ENCODE measurements around the gene IL2RA.

Gene IL2RA

GRCh38 chr10:6037422-6037821, 24.7 kb downstream of the IL2RA start:
- no peak for DNase-seq

GRCh38 chr10:6036861-6037321, 25.3 kb downstream of the IL2RA start:
- DNase-seq, result no peak

GRCh38 chr10:6035931-6036575, 26.1 kb downstream of the IL2RA start:
- DNase-seq, result no peak

- no peak for DNase-seq
Observed at GRCh38 chr10:6035101-6035834, 26.9 kb downstream of the IL2RA start.

DNA sequence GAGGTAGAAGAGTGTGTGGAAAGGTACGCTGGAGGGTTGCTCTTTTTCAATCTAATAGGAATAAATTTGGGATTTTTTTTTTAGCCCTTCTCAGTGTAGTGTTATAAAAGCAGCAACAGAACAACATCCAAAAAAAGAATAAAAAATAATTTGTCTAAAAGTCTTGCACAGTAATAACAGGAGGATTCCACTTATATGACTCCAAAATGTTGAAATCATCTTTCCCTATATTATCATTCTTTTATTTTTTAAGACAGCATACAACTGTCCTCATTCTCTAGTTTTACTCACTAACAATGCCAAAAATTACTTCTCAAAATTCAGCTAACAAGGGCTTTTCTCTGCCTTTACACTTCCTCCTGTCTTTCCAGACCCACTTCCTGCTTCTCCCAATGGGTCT, 27.8 kb downstream of the IL2RA start:
- DNase-seq, result no peak

- no peak for DNase-seq
Observed at GRCh38 chr10:6033954-6034353, 28.2 kb downstream of the IL2RA start.

DNA sequence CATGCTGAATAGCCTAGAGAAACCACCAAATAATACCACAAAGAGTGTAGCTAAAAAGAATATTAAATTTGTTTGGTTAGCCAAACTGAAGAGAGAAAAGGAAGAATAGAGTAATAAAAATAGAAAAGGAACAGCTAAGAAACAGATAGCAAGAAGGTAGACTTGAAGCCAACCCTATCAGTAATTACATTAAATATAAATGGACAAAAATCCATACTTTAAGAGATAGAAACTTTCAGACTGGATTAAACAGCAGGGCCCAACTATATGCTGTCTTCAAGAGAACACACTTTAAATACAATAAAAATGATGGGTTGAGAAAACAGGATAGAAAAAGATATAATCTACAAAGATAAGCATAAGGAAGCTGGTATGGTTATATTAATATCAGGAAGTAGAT, 31.2 kb downstream of the IL2RA start:
- DNase-seq, result no peak

GRCh38 chr10:6030217-6030616, 31.9 kb downstream of the IL2RA start:
- DNase-seq, result no peak

DNA sequence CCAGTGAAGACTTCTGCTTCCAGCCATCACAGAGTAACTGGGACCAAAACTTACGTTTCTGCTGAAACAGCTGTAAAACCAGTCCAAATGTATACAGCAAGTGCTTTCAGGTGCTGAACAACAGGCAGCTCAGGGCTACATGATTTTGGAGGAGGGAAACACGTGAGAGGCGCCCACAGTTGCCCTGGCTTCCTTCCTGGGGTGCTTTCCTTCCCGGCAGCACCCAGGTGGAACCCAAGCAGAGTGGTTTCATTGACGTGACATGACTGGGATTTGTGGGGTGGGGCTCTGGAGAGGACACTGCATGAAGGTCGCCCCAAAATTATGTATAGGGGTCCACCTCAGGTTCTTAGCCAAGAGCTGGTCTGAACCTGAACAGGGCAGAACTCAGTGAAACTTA, 34.2 kb downstream of the IL2RA start:
- no peak for DNase-seq

GRCh38 chr10:6025683-6026255, 36.4 kb downstream of the IL2RA start:
- DNase-seq, result no peak

GRCh38 chr10:6024334-6024682, 37.9 kb downstream of the IL2RA start:
- DNase-seq, result no peak

DNA sequence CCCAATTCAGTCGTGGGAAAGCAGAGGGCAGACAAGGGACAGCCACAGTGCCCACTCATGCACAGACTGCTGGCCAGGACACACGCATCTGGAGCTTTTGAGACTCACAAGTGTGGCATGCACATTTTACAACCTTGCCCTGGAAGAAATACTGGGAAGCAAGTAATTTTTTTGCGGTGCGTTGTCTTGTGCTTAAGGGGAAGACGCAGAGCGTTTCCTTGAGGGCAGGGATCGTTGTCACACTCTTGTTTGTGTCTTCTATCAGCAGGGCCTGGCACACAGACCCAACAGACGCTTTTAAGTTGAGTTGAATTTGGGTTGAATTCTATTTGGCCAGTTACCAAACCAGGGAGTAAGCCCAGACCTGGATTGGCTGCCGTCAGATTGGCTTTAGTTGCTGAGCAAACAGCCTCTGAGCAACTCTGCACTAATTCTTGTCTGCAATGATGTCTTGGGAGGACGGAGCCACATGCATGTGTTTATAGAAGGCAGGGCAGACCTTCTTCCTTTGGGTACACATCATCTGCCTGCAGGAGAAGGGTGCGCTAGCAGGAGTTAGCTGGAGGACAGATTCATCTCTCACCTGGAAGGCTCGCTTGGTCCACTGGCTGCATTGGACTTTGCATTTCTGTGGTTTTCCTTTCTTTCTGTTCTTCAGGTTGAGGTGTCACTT, 38.4 kb downstream of the IL2RA start:
- no peak for DNase-seq

- DNase-seq, result no peak
Observed at GRCh38 chr10:6022660-6023059, 39.5 kb downstream of the IL2RA start.

DNA sequence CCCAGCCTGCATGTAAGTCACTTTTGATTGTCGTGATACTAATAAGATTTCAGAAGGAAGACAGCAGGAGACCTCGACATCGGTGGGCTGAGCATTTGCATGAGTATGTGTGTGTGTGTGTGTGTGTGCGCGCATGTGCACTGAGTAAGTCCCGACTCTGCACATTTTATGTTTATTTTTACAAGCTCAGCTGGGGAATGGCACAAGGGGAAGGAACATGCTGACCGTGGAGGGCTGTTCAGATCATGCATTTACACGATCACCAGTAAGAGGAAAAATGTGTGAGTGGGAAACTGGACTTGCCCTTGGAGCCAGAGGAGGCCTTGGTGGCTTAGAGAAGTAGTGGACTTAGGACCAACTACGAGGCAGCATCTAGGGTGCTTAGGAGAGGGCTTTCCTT, 41.3 kb downstream of the IL2RA start:
- DNase-seq, result no peak

DNA sequence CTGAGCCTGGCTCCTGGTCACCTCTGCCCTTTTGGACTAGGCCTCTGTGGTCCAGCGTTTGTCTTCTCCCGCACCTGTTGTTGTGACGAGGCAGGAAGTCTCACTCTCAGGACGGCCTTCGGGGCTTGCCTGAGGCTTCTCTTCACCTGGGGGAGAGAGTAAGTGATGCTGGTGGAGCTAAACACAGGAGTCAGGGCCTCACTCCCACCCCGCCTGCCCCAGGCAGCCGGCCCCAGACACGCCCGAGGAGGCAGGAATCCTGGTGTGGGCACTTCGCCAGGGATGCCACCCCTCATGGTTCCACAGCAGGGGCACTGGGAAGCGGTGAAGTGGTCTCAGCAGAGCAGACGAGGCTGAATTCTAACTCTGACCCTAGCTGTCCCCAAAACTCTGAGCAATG, 42.4 kb downstream of the IL2RA start:
- DNase-seq, result no peak

GRCh38 chr10:6019010-6019782, 43.0 kb downstream of the IL2RA start:
- no peak for DNase-seq

DNA sequence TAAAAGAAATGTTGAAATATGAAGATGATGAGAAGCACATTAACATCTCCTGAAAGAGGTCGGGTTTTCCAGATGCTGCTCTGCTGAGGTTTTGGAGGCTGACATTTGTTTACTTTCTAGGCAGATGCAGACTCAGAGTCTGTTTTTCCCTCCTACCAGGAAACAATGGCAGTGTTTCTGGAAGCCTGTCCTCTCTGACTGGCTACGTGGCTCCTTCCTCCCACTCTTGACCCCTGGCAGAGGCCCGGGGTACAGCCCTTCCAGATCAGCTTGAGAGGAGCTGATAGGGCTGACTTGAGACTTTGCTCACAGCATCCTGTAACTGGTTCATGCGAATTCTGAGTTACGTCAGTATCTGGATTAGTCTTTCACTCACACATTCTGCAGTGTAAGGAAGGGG, 43.7 kb downstream of the IL2RA start:
- no peak for DNase-seq

DNA sequence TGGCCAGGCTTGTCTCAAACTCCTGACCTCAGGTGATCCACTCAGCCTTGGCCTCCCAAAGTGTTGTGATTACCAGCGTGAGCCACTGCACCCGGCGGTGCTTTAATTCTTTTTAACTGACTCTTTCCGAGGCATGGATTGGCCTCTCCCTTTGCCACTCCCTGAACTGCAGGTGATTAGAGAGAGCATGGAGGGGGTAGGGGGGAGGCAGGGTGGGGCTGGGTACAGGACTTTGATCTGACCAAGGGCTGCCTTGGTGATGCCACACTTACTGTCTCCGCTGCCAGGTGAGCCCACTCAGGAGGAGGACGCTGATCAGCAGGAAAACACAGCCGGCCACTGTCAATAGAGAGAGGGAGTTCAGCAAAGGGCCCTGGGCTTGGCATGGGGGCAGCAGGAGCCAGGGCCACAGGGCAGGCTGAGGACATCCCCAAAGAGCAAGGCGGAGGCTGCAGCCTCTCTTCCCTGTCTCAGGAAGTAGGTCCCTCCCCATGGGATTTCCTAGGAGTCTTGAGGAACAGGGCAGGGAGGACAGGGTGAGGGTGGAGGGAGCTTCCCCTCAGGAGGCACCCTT, 44.3 kb downstream of the IL2RA start:
- no peak for DNase-seq

- no peak for DNase-seq
Observed at GRCh38 chr10:6014241-6014761, 47.9 kb downstream of the IL2RA start.

- no peak for DNase-seq
Observed at GRCh38 chr10:6013413-6014192, 48.6 kb downstream of the IL2RA start.

DNA sequence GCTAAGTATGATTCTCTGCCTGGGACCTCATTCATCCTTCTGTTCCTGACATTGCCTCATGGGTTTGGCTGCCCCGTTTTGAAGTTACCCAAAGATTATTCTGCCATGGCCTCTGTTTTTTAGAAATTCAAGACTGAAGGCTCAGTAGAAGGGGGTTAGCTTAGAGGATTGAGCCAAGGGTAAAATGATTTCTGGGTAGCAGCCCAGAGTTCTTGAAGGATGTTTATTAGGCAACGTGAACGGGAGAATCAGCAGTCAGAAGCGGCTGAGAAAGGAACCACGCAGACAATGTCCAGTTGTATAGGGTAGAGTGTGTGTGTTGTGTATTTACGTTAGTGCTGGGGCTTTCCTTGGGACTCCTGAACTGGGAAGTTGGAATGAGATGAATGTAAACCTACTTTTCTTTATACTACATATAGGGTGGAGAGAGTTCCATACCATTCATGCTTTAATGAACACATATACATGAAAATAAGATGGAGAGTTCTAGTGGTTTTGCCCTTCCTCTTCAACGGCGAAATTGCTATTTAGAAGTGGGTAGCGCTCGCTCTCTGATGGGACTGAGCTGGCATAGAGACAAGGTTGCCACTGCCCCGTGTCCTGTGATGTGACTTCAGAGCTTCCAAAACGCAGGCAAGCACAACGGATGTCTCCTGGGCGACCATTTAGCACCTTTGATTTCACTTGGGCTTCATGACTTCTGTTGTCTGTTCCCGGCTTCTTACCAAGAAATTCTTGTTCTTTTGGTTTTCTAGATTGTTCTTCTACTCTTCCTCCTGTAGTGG, 49.9 kb downstream of the IL2RA start:
- DNase-seq, result no peak

Data from NCI-H1417 treated with DMSO at 0.1 percent for 48 hours (cell line).